HG02938 (cell line): Measurements from ENCODE around the gene ELOVL5.
"Not testable (repeated sequence)": the region's sequence is repeated elsewhere in the genome, so short reads cannot be mapped to it uniquely, and the experiment has no call there.

Experiments used
- ATAC-seq: cut with Tn5 transposase; IDR thresholded peaks from one replicate; pipeline ENCODE4 v1.9.1; 2021; ENCODE audit warnings: mild to moderate bottlenecking, moderate library complexity; ENCODE audit not compliant: unreplicated experiment

The ELOVL5 gene

DNA sequence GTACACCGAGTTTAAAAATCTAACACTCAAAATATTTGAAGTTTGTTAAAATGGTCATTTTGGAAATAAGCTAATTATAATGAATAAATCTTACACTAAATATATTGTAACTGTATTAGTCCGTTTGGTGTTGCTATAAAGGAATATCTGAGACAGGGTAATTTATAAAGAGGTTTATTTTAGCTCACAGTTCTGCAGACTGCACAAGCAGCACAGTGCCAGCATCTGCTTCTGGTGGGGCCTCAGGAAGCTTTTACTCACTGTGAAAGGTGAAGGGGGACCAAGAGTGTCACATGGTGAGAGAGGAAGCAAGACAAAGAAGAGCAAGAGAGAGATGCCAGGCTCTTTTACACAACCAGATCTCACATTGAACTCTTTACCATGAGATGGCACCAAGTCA lies 17.1 kb downstream of the ELOVL5 start:
- no peak for ATAC-seq

DNA sequence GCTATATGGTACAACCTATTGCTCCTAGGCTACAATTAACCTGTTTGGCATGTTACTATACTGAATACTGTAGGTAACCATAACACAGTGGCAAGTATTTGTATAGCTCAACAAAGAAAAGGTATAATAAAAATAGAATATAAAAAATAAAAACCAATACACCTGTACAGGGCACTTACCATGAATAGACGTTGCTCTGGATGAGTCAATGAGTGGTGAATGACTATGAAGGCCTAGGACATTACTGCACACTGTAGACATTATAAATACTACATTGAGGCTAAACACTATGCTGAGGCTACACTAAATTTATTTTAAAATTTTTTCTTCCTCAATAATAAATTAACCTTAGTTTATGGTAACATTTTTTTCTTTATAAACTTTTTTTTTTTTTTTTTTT lies 18.6 kb downstream of the ELOVL5 start:
- ATAC-seq, result no peak

DNA sequence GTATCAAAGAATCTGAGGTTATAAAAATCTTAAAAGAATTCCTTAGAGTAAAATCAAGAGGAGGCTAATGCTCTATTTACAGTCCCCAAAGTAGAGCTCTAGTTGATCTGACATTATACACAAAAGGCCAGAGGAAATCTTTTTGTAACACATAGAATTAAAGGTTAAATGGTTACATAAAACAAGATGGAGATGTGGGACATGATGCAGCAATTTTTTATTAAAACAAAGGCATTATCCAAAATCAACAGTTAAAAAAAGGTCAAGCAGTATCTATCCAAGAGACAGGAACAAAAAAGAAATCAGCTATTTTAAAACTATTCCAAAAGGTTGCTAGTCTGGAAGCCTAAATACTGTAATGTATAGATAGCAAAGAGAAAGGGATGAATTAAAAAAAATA lies 20.4 kb downstream of the ELOVL5 start:
- ATAC-seq, result no peak

DNA sequence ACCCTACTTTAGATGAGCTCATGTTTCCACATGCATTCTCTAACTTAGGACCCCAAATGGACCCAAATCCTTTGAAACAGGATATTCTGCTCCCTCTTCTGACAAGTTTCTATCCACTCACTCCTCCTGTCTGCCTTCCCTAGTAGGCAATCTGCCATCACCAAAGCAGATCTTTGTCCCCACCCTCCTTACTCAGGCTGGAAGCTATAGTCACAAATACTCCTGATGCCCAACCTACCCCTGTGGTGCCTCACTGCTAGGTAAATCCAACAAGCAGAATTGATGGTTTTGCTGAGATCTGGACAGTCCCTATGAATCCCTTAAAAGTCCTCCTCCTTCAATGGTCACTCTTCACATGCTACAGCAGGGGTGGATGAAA lies 21.7 kb downstream of the ELOVL5 start:
- no peak for ATAC-seq

DNA sequence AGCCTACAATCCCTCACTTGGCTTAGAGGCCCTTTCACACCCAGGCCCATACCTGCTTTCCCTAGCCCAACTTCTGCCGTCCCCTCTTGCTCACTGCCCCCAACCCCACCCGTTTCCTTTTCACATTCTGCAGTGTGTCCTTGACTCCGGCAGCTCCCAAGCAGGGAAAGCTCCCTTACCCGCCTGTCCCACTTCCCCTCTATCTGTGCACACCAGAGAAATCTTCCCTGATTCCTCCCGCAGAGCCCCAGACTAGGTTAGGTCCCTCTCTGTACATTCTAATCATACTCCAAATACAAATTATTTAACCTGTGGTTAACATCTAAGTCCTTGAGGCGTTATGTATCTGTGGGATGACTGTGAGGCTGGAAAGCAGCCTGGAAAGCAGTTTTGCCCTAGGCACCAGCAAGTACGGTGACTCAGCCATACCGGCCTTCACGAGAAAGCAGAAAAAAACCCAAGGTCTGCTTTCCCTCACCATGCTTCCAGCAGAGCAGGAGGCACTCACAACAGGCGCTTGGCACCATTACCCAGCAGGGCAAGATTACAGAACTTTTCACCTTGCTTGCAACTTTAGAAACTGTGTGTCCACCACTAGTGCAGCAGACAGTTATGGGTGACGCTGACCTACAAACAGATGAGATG lies 22.3 kb downstream of the ELOVL5 start:
- ATAC-seq, result no peak

DNA sequence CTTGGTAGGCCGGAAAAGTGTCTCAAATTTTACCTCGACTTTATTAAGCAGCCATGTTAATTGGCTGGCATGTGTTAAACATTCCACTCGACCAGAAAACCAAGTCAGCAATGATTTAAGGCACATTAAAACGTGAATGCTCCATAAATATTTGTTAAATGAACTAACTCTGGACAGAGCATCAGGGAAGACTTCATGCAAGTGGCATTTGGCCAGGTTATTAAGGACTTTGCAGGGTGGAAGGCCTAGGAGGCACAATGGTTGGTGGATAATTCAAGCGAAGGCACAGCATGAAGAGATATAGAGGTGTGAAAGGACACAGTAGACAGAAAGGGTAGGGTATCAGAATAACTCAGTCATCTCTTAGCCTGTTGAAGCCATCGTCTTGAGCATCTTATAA lies 23.0 kb downstream of the ELOVL5 start:
- ATAC-seq, result no peak

DNA sequence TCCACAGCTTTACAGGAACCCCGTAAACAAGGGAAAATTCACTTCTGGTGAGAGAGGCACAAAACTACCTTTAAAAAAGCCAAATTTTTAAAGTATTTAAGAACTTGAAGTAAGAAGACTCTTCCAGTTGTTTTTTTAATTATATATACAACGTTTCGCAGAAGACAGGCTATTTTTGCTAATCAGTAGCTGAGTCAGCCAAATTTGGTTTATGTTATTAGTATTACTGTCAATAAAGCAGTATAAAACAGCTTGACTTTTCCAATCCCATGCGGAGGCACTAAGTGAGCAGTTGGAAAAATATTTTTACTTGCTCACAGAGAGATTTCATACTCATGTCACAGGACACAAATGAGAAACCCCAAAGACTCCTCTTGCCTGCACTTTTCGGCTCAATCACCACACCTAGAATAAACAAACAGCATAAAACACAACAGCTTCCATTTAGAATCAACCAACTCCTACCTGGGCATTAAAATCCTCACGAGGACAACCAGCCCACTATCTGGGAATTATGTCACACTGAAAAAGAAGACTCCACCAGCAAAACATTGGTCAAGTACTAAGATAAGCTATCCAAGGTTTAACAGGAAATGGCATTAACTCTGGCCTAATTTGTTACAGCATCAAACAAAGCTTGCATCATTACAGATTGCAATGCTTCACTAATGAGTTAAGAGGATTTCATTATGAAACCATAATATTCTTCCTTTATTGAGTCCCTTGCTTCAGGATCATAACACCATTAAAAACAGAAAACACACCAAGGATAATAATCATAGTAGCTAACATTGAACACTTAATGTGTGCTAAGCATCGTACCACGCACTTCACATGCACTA lies 26.3 kb downstream of the ELOVL5 start:
- no peak for ATAC-seq

DNA sequence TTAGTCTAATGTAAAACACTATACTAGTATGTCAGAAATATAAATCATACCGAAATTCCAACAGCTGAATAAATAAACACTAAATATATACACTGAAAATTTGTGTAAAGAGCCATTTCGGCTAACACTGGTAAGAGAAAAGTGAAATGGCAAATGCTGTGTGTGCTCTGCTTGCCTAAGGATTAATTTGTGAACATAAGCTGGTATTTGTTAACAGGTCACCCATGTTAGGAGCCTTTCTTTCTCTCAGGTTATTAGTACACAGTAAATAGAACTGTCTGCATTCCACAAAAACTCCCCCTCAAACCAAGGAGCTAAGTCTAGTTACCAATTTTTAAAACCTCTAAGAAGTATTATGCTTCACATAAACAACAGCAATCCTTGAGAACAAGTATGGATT lies 27.0 kb downstream of the ELOVL5 start:
- ATAC-seq, result no peak

DNA sequence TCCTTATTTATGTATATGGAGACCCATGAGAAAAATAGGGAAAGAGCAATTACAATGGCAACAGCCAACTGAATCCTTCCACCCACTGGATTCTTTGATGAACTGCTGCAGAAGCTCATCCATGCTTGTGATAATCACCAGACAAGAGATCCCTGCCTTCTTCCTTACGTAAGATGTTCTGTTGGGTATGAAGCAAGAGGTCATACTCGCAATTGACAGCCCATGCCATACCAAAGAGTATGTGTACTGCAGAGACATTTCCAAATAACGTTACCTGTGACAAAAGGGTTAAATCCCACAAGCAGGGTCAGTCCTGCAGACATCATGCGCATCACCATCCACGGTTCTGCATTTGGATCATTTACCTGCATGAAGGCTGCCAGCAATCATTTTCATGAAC lies 27.8 kb downstream of the ELOVL5 start:
- no peak for ATAC-seq

DNA sequence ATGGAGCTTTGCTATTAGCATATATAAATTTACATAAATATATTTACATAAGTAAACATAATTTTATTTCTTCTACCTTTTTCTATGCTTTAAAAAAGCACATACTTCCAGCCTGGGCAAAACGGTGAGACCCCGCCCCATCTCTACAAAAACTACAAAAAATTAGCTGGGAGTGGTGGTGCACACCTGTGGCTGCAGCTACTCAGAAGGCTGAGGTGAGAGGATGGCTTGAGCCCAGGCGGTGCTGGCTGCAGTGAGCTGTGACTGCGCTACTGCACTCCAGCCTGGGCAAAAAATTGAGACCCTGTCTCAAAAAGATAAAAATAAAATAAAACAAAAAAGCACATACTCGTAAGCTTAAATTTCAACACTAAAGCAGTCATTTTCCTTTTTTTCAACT lies 30.3 kb downstream of the ELOVL5 start:
- no peak for ATAC-seq

DNA sequence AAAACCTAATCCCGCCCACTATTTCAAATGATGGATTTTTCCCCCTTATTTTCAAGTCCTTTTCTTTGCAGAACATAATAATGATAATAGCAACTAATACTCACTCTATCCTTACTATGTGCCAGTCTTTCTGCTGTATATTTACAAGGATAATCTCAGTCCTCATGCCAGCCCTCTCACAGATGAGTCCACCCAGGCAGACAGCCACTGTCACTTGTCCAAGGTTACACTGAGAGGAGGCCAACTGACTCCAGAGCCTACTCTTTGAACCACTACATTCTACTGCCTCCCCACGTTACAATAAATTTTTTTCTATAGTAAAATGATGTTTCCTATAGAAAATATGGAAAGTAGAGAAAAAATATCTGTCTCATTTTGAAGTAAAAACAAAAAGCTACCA lies 30.9 kb downstream of the ELOVL5 start:
- ATAC-seq, result no peak

DNA sequence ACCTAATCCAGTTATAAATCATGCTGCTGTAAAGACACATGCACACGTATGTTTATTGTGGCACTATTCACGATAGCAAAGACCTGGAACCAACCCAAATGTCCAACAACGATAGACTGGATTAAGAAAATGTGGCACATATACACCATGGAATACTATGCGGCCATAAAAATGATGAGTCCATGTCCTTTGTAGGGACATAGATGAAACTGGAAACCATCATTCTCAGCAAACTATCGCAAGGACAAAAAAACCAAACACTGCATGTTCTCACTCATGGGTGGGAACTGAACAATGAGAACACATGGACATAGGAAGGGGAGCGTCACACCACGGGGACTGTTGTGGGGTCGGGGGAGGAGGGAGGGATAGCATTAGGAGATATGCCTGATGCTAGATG lies 31.5 kb downstream of the ELOVL5 start:
- not testable (repeated sequence) for ATAC-seq

DNA sequence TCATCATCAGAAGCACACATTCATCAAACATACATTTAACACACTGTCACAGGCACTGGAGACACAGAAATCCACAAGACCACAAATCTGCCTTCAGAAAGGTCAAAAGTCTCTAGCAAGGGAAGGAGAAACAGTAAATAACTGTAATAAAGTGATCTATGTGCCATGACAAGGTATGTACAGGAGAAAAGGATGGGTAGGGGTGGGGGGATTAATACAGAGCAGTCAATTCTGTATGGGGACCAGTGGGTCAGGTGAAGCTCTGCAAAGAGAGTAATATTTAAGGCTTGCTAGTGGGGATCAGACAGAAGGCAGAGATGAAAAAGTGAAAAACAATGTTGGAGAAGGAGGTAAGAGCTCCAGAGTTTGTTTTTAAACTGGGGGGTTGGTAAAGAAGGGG lies 32.6 kb downstream of the ELOVL5 start:
- no peak for ATAC-seq

DNA sequence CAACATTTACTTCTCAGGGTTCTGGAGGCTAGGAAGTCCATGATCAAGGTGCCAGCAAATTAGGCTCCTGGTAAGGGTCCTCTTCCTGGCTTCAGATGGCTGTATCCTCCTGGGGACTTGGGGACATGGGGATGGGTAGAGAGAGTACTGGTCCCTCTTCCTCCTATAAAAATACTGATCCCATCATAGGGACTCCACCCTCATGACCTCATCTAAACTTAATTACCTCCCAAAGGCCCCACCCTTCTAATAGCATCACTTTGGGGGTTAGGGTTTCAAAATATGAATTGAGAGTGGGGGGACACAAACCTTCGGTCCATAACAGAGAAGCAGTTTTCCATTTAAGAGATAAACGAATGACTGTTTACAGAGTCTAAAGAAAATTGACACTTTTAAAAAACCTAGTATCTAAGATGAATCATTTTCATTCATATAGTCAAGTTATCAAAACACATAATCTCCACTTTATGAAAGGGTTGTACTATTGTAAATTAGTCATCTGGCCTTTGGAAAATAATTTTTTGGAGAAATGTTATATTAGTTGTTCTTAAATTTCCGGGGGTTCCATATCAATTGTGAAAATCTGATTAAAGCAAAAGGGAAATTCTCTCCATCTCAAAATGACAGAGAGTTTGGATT lies 33.5 kb downstream of the ELOVL5 start:
- ATAC-seq, result no peak

DNA sequence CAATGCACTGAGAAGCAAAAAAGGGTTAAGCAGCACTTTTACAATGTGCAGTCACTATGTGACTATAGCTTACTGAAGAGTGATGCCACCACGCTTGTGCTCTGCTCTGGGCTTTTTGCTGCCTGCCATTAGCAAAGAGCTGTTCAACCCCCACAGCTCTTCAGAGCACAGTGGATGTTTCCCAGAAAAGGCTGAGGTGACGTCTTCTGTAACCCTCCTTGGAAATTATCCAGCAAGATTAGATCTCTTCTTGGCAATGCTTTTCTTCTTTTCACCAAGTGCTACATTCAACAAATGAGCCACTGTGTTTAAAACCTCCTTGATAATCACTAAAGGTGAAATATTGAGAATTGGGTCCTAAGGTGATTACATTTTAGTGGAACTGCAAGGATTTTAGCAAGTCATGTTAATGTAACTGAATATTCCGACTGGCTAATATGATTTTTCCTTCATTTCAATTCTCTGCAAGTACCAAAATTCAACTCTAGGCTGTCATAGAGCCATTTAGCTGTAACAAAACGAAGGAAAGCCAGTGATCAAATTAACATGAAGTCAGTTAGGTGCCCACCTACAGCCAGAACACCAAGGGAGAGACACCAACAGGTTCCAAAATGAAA lies 34.9 kb downstream of the ELOVL5 start:
- ATAC-seq, result no peak

DNA sequence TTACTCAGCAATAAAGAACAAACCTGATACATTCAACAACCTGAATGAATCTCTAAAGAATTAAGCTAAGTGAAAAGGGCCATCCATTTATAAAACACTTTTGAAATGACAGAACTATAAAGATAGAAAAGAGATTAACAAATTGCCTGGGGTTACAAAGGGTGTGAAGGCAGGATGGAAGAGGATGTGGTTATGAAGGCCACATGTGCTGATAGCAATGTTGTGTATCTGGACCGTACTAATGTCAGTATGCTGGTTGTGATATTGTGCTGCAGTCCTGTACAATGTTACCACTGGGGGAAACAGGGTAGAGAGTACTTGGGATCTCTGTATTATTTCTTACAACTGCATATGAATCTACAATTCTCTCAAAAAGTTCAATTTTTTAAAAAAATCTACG lies 36.4 kb downstream of the ELOVL5 start:
- peak; percentile 48 for ATAC-seq

DNA sequence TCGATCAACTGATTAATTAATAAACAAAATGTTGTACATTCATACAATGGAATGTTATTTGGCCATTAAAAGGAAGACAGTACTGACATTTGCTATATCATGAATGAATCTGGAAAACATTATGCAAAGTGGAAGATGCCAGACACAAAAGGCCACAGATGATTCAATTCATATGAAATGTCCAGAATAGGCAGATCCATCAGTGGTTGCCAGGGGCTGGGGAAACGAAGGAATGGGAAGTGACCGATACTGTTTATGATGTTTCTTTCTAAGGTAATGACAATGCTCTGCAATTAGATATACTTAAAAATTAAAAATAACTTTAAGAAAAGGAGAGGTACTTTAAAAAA lies 37.2 kb downstream of the ELOVL5 start:
- no peak for ATAC-seq

DNA sequence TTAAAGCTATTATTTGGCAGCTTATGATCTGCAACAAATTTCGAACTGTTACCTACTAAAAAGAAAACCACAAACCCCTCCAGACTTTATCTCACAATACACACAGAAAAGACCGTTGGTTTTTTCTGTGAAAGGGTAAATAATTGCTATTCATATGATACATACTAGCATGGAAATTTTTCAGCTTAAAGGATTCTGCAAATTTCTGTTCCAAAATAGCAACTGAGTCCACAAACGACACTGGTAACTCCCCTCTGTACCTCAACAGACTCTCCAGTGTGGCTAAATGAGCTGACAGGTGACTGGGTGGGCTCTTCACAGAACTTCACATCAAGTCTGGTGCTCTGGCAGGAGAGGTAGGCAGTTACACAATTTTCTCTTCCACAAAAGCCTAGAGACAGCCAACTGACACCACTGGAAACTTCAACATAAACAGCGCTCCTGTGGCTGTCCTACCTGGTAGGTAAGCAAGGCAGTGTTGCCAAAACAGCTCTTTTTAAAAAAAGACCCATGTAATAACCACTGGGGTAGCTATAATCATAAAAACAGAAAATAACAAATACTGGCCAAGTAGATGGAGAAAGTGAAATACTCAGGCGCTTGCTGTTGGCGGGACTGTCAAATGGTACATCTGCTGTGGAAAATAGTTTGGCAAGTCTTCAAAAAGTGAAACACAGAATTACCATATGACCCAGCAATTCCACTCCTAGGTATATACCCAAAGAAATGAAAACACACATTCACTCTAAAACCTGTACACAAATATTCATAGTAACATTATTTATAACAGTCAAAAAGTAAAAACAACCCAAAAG lies 37.8 kb downstream of the ELOVL5 start:
- ATAC-seq, result no peak

DNA sequence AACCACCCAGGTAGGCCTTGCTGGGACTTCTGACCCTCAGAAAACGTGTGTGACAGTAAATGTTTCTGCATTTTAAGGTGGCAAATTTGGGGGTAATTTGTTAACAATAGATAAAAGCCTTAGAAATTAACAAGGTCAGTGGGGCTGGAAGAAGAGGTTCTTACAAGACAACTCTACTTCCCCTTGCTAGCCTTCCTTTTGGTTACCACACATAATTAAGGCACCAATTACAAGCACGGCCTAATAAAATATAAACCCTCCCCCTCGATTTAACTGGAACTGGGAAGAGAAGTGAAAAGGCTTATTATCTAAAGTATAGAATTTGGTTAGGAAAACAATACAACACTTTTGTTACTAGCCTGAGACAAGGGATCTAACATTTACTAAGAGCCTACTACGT lies 38.8 kb downstream of the ELOVL5 start:
- no peak for ATAC-seq

DNA sequence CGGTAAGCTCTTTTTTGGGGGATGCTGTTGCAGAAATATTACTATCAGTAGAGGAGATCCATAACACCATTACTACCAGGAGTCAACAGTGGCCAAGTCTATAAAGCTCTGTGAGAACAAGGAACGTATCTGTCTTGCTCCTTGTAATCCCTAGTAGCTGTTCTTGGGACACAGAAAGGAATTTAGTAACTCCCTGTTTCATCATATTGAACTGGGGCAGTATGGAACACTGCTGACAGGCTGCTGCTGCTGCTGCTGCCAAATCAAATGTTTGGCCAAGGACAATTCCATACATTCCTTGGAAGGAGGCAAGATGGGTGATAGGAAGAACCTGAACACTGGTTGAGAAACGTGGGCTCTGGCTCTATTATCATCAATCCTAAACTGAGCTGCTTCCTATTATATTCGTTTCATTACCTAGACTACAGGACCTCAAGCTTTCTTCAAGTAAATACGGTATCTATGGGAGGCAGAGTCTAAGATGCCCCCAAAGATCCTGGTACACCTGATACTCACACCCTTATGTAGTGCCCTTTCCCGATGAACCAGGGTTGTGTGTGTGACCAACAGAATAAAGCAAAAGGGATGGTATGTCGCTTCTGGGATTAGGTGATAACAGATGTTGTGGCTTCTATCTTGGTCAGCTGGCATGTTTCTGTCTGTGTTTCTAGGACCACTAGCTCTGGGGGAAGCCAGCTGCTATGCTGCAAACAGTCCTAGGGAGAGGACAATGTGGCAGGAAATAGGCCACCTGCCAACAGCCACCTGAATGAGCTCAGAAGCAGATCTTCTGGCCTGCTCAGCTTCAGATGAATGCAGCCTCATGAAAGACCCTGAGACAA lies 39.5 kb downstream of the ELOVL5 start:
- peak; percentile 43 for ATAC-seq
